Subcutaneous adipose tissue (tissue), 4 donors: ENCODE measurements around the gene ZMIZ1. TPM values are rescaled to one million over a fixed set of nuclear protein-coding genes. Genes with fewer than 3 reads are reported as not detected.

Source experiments
- CTCF ChIP-seq: fragments of 450-650 bp; IDR thresholded peaks from one replicate; pipeline ENCODE4 v1.5.1; 2016; ENCODE audit warnings: low read depth, mild to moderate bottlenecking, control low read depth, antibody characterized with exemption, moderate library complexity
- total RNA-seq, 4 donors: library from RNA; depleted of rRNA; stranded (reverse); fragments of >200 nt; gene quantifications; one replicate each; pipeline ENCODE4 v1.1.0, GENCODE V29; 2016

The ZMIZ1 gene
- total RNA-seq, 4 donors from 2014 or later, result 38.1 to 70.6 (median 51.4) TPM

GRCh38 chr10:79111427-79111826, 42.7 kb downstream of the ZMIZ1 start:
- TF ChIP-seq CTCF, result no peak

GRCh38 chr10:79111846-79112614, 43.3 kb downstream of the ZMIZ1 start:
- no peak for TF ChIP-seq CTCF

- TF ChIP-seq CTCF, result no peak
Observed at GRCh38 chr10:79112881-79113431, 44.2 kb downstream of the ZMIZ1 start.

GRCh38 chr10:79113827-79114226, 45.1 kb downstream of the ZMIZ1 start:
- TF ChIP-seq CTCF, result no peak

- no peak for TF ChIP-seq CTCF
Observed at GRCh38 chr10:79115302-79115701, 46.5 kb downstream of the ZMIZ1 start.

GRCh38 chr10:79116368-79116767, 47.6 kb downstream of the ZMIZ1 start:
- no peak for TF ChIP-seq CTCF

GRCh38 chr10:79116801-79117723, 48.3 kb downstream of the ZMIZ1 start:
- no peak for TF ChIP-seq CTCF
